ENCODE measurements around the gene OR10H3.
"Not testable (repeated sequence)": the region's sequence is repeated elsewhere in the genome, so short reads cannot be mapped to it uniquely, and the experiment has no call there.

The OR10H3 gene

GRCh38 chr19:15776991-15777970, 39.5 kb downstream of the OR10H3 start:
- DNase-seq (ENCODE audit: extremely low read depth in 1 of 2, low read depth in 1 of 2): no peak

DNA sequence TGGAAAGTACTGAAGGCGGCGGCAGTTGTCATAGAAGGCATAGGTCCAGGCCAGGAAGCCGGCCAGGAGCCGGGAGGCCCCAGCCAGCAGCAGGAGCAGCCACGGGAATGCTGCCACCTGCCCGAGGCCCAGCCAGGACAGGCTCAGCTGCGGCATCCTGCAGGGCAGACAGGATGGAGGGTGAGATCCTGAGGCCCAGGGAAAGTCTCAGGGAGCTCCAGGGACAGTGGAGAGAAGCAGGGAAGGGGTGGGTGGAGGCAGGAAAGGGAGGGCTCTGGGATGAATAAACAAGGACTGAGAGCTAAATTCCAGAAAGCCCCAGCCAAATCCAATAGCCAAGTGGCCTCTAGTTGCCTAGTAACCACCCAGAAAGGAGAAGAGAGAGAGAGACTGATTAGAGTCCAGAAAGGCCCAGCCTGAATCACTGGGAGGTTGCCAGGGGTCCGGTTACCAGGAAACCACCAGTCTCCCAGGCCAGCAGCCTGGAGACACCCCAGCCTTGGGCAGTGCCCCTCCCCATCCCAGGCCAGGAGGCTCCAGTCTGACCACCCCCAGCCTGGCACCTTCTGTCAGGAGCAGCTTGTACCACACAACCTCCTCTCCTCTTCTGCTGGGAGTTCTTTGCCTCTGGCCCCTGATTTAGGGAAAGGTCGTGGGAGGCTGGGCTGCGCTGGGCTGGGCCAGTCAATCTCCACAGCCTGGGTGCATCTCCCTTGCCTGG, 42.1 kb downstream of the OR10H3 start:
- DNase-seq (ENCODE audit: extremely low read depth in 1 of 2, low read depth in 1 of 2): no peak

DNA sequence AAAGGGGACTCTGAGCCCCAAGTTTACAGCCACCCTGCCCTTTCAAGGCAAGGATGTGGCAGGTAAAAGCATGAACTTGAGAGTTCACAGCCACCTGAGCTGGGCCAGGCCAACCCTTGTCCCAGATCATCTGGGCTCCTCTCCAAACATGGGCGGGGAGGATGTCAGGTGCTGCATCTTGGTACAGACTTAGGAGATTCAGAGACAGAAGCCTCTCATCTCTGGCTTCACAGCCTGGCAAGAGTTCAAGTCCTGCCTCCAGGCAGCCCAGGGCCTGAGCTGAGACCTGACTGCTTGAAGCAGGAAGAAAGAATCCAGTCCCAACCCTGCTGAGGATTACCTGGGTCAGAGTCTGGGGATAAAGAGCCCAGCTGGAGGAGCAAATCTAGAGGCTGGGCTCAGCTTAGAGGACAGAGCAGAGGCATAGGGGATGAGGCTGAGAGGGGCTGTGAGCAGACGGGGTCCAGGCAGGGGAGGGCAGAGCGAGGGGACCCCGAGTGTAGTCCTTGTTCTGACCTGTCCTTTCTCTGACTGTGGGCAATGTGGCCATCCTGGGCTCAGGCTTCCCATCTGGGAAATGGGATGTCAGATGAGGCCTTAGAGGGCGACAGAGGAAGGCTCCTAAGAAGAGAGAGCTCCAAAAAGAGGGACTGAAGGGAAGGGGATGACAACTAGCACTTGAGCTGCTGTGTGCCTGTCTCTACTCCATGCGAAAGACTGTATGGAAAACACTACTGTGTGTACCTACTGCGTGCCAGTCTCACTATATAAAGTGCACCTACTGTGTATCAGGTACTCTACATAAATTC, 43.0 kb downstream of the OR10H3 start:
- no peak for DNase-seq (ENCODE audit: extremely low read depth in 1 of 2, low read depth in 1 of 2)

- DNase-seq (ENCODE audit: extremely low read depth in 1 of 2, low read depth in 1 of 2): no peak
Observed at GRCh38 chr19:15781661-15782060, 43.9 kb downstream of the OR10H3 start.

DNA sequence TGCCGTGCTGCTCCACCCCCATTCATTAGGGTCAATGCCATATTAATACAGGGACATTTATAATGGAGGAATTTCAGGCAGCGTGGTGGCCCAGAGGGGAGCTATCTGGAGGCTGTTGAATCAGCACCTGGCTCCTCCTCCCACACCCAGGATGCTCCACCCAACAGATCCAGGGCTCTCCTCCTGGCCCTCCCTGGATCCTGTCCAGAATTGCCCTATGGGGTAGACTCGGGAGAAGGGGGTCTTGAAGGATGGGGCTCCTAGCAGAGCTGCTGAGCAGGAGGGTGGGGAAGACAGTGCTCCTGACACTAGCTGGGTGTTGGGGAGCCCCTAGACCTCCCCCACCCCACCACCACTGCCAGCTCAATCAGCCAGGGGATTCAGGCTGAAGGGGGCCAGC, 44.4 kb downstream of the OR10H3 start:
- no peak for DNase-seq (ENCODE audit: extremely low read depth in 1 of 2, low read depth in 1 of 2)

- not testable (repeated sequence) for DNase-seq (ENCODE audit: extremely low read depth in 1 of 2, low read depth in 1 of 2)
Observed at GRCh38 chr19:15782896-15783295, 45.1 kb downstream of the OR10H3 start.

DNA sequence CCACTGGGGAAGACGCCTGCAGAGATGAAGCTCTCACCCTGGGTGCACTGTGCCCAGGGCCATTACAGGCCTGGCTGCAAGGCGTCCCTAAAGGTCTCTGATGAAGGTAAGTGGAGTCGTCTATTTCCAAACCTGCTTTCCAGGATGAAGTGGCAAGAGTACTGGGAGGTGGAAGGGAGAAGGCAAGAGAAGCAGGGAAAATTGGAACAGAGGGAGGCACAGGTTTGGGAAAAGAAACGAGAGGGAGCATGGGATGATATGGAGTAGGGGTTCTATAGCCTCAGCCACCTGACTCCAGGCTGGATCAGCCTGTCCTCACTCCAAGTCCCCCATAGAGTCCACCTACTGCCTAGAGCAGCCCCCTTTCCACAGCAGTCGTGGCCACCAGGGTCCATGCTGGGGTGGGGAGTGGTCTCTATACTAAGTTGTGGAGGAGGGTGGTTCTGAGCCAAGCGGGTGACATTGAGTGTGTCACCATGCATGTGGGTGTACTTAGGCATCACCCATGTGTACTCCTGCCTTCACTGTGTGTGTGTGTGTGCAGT, 49.9 kb downstream of the OR10H3 start, which contains the start of gene OR10H5:
TSS of gene OR10H5 (plus strand) at position 51 of the 545 bp plus-strand sequence. CDS start 6,388 bp downstream, outside the sequence.
- DNase-seq (ENCODE audit: extremely low read depth in 1 of 2, low read depth in 1 of 2): no peak

DNA sequence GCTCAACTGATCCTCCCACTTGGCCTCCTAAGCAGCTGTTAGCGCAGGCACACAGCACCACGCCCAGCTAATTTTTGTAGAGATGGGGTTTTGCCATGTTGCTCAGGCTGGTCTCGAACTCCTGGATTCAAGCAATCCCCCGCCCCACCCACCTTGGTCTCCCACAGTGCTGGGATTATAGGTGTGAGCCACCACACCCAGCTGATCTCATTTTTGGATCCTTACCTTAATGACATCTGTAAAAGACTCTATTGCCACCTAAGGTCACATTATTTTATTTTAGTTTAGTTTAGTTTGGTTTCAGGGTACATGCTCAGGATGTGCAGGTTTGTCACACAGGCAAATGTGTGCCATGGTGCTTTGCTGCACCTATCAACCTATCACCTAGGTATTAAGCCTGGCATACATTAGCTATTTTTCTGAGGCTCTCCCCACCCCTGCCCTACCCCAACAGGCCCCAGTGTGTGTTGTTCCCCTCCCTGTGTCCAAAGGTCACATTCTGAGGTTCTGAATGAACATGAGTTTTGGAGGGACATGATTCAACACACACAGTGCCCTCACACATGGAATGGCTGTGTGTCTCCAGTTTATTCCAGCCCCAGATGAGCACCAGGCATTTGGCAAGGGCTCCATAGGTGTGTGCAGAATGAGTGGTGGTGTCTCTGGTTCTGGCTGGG, 50.9 kb downstream of the OR10H3 start:
- DNase-seq (ENCODE audit: extremely low read depth in 1 of 2, low read depth in 1 of 2): no peak

DNA sequence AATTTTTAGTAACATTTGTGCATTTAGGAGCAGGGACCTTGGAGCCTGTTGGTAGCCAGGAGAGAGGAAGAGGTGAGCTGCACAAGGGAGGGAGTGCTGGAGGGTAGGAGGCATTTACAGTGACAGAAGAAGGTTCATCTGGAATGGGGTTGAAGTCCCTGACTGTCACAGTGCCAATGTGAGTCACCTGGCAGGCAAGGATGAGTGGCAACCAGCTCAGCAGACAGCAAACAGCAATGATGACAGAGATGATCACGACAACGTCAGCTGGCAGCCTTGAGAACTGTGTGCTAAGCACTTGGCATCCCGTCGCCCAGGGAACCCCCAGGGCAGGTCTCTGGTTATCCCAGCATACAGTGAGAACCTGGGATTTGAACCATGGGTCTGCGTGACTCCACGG, 52.3 kb downstream of the OR10H3 start:
- DNase-seq (ENCODE audit: extremely low read depth in 1 of 2, low read depth in 1 of 2): no peak
